ENCODE results near the gene ZBTB39. TPM values are rescaled to one million over a fixed set of nuclear protein-coding genes. Genes with fewer than 3 reads are reported as not detected.

ZBTB39 gene
- total RNA-seq, 2 experiments from 2014 or later: 7.7 to 7.8 TPM

Other genes starting within 250 kb of the ZBTB39 start
- gene HSD17B6, start 243.2 kb downstream of the ZBTB39 start, total RNA-seq: 1 to 10 TPM; 2.0 to 2.2 TPM
- not detected for gene SDR9C7, start 72.1 kb downstream of the ZBTB39 start, total RNA-seq
- gene RDH16, start 48.9 kb downstream of the ZBTB39 start, total RNA-seq: under 1 TPM; 0.28 to 0.53 TPM
- not detected for gene TAC3, start 10.0 kb upstream of the ZBTB39 start, total RNA-seq
- under 1 TPM; 0.28 to 0.65 TPM for gene MYO1A, start 43.6 kb upstream of the ZBTB39 start, total RNA-seq
- gene NEMP1, start 72.2 kb upstream of the ZBTB39 start, total RNA-seq: 10 to 100 TPM; 51.7 to 59.2 TPM
- gene NAB2, start 82.6 kb upstream of the ZBTB39 start, total RNA-seq: 1 to 10 TPM; 8.7 to 9.6 TPM
- 100 to 1,000 TPM; 127 to 128 TPM for gene STAT6, start 104.8 kb upstream of the ZBTB39 start, total RNA-seq
- gene LRP1, start 121.9 kb upstream of the ZBTB39 start, total RNA-seq: under 1 TPM; 0.60 to 0.86 TPM
- gene LRP1-AS, start 141.1 kb upstream of the ZBTB39 start, total RNA-seq: not detected
- gene NXPH4, start 210.2 kb upstream of the ZBTB39 start, total RNA-seq: 1 to 10 TPM in 1 of 2 experiments, under 1 TPM in 1; 0.81 to 1.1 TPM
- 100 to 1,000 TPM; 224 to 244 TPM for gene SHMT2, start 223.2 kb upstream of the ZBTB39 start, total RNA-seq
- gene STAC3, start 244.6 kb upstream of the ZBTB39 start, total RNA-seq: 1 to 10 TPM; 4.1 to 4.5 TPM